SU-DHL-6 (cell line): ENCODE data around the gene MARVELD2.

Experiments used
- EZH2phosphoT487 ChIP-seq: fragments of 200-600 bp; sonication (generic), shearing (Covaris generic); conservative IDR thresholded peaks from 2 replicates; pipeline ENCODE4 v1.6.1; 2018; ENCODE audit warnings: mild to moderate bottlenecking, antibody characterized with exemption, low read length, moderate library complexity, mixed read lengths
- TF ChIP-seq, protein P1 (sequence below): fragments of 200-600 bp; sonication (generic); IDR thresholded peaks from one replicate; pipeline ENCODE4 v1.5.1; 2017; ENCODE audit warnings: antibody characterized with exemption, mild to moderate bottlenecking, low read length, moderate library complexity; ENCODE audit not compliant: insufficient read depth, poor library complexity, severe bottlenecking

DNA sequence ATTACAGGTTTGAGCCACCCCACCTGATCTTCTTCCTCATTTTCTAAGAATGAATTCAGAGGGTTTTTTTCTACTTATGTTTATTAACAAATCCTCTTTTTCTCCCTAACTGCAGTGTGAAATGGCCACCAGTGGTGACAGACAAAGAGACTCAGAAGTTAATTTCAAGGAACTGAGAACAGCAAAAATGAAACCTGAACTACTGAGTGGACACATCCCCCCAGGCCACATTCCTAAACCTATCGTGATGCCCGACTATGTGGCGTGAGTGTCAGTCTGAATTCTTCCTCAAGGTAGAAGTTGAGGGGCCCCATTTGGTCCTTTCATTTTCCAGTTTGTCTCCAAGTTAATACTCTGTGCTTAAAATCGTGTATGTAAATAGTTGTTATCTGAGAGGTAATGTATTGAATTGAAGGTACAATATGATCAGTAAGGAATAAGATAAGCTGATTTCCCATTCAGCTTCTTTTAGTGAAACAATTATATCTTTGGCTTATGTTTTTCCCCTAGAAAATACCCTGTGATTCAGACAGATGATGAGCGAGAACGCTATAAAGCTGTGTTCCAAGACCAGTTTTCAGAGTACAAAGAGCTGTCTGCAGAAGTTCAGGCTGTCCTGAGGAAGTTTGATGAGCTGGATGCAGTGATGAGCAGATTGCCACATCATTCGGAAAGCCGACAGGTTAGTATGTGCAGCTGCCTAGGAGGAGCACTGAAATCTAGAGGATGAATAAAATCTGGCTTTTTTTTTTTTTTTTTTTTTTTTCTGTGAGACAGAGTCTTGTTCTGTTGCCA lies 17.7 kb downstream of the MARVELD2 start:
- TF ChIP-seq, protein P1, sequence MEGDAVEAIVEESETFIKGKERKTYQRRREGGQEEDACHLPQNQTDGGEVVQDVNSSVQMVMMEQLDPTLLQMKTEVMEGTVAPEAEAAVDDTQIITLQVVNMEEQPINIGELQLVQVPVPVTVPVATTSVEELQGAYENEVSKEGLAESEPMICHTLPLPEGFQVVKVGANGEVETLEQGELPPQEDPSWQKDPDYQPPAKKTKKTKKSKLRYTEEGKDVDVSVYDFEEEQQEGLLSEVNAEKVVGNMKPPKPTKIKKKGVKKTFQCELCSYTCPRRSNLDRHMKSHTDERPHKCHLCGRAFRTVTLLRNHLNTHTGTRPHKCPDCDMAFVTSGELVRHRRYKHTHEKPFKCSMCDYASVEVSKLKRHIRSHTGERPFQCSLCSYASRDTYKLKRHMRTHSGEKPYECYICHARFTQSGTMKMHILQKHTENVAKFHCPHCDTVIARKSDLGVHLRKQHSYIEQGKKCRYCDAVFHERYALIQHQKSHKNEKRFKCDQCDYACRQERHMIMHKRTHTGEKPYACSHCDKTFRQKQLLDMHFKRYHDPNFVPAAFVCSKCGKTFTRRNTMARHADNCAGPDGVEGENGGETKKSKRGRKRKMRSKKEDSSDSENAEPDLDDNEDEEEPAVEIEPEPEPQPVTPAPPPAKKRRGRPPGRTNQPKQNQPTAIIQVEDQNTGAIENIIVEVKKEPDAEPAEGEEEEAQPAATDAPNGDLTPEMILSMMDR, result no peak
- TF ChIP-seq EZH2phosphoT487, result no peak
